HG03469 (cell line): ENCODE results near the gene TMEM72.

Experiments
- ATAC-seq: cut with Tn5 transposase; IDR thresholded peaks from one replicate; pipeline ENCODE4 v1.9.1; 2021; ENCODE audit warnings: mild to moderate bottlenecking, moderate library complexity, moderate number of reproducible peaks; ENCODE audit not compliant: unreplicated experiment

Gene TMEM72

GRCh38 chr10:44965651-44966097, 54.5 kb downstream of the TMEM72 start:
- peak; percentile 24 for ATAC-seq

DNA sequence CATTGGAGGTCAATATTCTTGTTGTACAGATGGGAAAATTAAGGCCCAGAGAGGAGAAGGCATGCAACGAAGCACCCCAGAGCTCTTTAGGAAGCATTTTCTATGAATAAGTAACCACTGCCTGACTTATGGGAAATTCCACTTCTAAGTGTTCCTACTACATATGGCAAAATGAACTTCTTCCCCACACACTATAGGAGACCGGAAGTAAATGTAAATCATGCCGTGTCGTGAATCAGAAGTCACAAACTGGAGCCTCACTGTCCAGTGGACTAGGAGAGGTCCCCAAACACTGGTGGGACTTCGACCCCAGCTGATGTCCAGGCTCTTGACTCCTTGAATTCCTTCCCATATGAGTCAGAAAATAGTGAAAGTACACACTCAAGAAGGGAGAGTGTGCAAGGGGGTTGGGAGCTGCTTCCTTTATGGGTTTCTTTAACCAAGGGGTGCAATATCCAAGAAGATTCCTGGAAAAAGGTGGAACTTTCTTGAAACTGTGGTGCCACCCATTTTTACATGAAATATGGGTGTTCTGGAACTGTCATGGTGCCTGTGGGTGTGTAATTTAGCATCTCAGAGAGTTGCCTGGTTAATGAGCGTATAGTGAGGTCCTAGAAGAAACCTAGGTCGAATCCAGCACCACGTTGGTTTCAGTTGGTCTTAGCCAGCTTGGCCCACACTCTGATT, 55.1 kb downstream of the TMEM72 start:
- no peak for ATAC-seq

DNA sequence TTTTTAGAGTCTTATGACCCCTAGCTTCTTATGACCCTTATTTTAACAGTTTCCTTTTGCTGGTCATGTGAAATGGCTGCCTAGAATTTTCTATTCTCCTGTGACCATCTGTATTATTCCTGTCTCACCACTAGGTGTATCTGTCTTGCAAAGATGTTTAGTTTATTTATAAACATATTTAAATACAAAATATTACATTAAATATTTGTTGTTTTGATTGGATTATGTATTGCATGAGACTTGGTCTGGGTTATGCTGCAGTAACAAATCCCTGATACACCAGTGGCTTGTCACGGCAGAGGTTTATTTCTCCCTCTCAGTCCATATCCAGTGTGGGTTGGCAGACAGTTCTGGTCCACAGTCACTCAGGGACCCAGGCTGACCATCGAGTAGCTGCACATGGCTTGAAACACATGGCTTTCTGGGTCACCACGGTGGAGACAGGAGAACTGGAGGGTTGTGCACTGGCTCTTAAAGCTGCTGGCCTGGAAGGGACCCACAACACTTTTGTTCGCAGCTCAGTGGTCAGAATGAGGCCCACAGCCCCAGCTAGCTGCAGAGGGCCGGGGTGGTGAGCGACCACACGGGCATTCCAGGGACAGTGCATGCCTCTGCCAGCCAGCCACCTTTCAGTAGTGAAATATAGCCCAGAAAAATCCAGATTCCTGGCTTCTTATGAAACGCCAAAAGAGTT, 55.8 kb downstream of the TMEM72 start:
- ATAC-seq = no peak

DNA sequence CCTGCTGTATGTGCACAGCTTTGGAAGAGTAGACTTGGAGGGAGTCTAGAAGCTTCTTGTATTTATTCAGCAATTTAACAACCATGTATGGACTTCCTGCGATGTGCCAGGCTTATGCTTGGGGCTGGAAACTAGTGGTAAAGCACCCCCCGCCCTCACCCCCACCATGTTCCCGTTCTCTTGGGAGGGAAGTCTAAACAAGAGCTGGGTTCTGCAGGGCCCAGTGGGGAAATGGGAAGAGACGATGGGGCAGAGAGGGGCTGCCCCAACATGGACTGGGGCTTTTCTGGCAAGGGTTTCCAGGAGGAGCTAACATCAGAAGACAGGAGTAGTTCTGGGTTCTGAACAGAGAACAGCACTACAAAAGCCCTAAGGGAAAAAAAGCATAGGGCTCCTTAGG, 56.5 kb downstream of the TMEM72 start:
- ATAC-seq = no peak

DNA sequence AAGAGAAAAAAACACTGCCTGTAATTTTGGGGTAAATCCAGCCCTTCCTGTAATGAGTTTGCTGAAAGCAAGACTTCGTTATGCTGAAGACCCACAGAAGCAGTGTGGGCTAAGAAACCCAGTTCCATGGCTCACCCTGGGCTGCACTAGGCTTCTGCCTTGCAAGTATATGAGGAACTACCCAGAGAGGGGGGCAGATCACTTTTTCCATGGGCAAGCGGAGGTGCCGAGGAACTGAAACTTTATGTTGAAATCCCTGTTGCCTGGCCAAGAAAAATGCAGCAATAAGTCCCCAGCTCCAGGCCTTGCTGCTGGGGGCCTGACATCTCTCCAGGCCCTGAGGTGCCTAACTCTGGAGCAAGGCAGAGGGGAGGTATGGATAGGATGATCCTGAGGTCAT, 57.0 kb downstream of the TMEM72 start:
- no peak for ATAC-seq

DNA sequence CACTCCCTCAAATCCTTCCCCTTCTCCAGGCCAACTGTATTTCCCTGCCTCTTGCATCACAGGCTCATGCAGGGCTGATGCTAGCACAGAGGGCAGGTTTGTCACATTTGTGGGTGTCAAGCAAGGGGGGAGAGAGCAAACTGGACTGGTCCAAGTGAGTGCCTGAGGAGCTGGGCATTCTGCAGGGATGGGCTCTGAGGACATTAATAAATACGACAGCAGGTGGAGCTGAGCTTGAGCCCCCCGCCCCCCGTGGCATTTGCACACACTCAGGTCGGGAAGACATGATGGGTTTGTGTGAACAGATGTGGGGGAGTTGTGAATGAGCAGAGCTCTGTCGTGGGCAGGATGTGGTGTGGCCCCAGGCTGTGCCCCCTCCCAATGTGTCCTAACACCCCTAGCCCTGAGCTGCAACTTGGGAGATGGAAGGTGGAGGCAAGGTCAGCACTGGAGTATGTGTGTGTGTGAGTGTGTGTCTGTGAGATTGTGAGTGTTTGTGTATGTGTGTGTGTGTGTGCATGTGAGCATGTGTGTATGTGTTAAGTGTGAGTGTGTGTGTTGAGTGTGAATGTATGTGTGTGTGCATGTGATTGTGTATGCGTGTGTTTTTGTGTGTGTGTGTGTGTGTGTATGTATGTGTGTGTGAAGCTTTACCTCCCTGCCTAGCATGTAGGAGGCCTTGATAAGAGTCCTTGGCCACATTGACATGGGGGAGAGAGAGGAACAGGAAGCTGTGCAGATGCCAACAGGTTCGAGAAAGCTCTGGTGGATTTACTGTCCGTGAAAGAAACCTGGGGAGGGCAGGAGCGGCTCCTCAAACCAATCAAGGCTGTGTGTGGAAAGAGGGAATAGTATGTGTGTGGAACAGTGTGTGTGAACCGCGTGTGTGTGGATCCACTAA, 57.6 kb downstream of the TMEM72 start:
- ATAC-seq = no peak

DNA sequence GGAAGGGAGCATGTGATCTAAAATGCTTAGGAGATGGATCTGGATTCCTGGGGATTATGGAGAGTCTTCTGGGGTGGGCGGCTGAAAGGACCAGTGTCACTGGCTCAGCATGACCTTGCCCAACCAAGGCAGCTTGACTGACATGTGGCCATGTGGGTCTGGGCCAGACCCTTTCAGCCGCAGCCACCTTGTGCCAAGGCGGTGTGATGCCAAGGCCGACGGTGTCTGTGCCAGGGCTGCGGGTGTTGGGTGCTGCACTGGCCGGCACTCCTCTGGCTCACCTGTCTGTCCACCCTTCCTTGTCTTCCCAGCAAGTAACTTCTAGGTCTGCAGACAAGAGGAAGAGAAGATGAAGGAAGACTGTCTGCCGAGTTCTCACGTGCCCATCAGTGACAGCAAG, 58.7 kb downstream of the TMEM72 start:
- no peak for ATAC-seq

GRCh38 chr10:44970812-44971395, 59.8 kb downstream of the TMEM72 start:
- ATAC-seq = no peak

DNA sequence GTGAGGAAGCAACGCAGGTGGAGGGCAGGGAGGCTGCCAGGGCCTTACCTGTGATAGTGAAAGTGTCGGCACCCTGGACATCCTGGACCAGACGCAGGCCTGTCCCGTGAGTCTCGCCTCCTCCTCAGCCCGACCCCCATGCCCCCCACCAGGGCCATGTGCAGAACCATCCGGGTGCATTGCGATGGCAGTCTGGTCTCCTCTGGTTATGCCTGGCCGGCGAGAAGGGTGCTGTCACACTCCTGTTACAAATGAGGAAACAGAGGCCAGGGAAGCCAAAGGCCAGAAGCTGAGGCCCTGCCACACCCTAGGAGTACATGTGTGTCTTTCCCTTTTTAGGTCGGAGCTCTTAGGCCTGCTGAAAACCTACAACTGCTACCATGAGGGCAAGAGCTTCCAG, 60.3 kb downstream of the TMEM72 start:
- ATAC-seq = no peak

GRCh38 chr10:44971935-44972757, 61.0 kb downstream of the TMEM72 start:
- ATAC-seq = no peak

DNA sequence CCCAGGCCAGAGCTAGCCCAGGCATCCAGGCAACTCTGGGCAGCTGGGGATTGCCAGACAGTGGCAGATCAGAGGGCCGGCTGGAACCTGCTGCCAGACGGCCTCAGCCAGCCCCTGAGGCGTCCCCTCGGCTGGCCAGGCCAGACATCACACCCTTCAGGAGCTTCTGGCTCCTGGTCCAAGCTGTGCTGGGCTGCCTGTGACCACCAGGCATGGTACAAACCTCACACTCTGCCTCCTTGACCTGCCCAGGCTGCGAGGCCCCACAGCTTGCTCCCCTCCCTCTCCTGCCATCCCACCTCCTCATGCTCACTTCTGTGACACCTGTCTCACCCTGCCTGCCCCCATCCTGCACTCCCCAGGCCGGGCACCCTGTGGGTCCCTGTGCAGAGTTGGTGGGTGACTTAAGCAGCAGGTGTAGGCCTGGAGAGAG, 61.8 kb downstream of the TMEM72 start:
- ATAC-seq = no peak

- no peak for ATAC-seq
These were observed 62.4 kb downstream of the TMEM72 start for GRCh38 chr10:44973323-44974081.

DNA sequence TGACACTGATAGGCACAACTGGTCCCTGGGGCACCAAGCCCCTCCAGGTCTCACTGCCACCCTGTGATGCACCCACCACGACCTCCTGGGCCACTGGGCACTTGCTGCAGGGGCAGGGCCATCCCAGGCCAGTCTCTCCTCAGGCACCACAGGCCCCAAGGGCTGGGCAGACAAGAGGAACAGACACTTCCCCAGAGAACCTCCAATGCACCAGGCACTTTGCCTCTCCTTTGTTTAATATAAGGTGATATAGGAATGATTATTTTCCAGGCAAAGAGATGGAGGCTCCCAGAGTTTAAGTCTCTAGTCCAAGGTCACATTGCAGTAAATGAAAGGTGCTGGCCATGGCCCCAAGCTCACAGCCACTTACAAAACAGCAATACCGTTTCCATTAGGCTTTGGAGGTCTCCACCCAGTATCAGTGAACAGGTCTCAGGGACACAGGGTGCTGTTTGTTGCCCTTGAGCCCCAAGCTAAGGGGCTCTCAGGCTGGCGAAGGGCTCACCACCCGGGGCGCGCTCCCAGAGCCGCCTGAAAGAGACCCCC, 63.0 kb downstream of the TMEM72 start:
- no peak for ATAC-seq

GRCh38 chr10:44974628-44975430, 63.7 kb downstream of the TMEM72 start:
- ATAC-seq = peak; percentile 77

DNA sequence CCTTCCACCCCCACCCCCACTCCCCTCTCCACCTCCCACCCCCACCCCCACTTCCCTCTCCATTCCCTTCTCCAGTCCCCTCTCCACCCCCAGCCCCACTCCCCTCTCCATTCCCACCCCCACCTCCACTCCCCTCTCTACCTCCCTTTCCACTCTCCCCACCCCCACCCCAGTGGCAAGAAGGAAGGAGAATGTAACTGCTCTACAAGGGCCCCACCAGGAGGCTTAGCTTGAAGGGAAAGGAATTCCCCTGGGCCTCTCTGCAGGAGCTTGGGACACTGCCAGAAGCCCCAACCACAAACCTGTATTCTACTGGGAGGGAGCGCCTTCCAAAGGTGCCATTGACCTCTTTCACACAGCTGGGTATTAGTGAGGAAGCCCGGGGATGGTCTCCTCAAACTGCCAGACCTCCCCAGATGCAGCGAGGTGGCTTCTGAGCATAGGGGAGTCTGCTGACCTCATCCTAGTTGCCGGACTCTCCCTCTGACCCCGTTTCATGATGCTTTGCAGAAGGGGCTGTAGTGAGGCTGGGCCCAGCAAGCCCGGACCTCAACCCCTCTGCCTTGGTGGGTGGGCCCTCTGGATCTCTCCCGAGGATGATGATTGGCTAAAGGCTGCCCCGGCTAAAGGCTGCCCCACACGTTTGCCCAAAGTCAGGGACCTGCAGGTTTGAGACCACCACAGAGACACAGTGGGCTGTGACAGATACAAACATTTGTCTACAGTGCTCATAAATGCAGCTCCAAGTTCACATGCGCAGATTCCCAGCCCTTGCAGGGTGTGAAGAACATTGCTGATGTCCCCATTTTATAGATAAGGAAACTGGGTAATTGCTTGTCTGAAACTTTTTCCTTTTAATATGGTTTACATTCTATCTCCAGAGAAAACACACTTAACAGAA, 64.5 kb downstream of the TMEM72 start:
- ATAC-seq = no peak

DNA sequence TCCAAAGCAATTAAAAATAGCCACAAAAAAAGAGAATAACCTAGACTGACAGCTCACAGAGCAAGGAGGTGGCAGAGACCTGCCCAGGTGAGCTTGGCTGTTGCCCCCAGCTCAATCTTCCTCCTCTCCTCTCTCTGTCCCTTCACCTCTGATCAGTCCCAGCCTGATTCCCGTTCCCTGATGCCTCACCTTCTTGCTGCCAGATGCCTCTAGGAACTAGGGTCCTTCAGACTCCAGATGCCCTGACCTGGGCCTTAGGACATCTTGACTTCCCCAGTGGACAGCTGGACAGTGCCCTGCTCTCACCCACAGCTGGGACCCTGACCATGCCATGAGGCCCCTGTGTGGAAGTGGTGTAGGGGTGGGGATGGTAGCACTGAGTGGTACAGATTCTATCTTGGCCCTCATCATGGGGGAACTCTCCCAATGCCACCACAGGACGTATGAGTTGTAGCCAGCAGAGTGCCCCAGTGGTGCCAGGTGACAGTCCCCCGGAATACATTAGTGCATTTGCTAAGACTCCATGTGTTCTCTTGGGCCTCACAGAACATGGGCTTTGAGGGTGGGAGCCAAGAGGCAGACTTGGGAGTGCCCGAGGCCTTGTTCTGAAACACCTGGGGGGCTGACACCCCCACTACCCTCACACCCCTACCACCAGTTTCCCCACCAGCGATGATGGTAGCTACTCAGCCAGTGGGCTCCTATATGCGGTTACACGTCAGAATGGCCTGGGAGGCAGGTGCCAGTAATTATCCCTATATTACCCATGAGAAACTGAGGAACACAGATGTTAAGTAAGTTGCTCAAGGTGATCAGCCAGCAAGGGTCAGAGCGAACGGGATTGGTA, 65.4 kb downstream of the TMEM72 start:
- ATAC-seq = no peak
